ENCODE data around the gene PLXNA4. TPM values are rescaled to one million over a fixed set of nuclear protein-coding genes. Genes with fewer than 3 reads are reported as not detected.
A peak's percentile ranks its signal among the peaks of the same experiment; 100 is the strongest.

Gene PLXNA4
- total and polyA plus RNA-seq, 2 experiments from 2014 or later: 0.08 to 0.80 TPM

GRCh38 chr7:132533916-132534315, 42.4 kb downstream of the PLXNA4 start:
- H3K9me3 Mint-ChIP-seq: no peaks in the 10 kb centered on the region; the same call in 2 of the 3 replicates
- no peaks in the 10 kb centered on the region for H3K36me3 Mint-ChIP-seq (ENCODE audit: low read depth)
- H3K4me1 ChIP-seq (ENCODE audit: insufficient read depth): peaks cover 10% of the 10 kb centered on the region; the same call in 1 of the 2 replicates

More at GRCh38 chr7:132533916-132534315, 42.4 kb downstream of the PLXNA4 start:
- peaks cover 14% of the 10 kb centered on the region; the same call in 1 of the 2 replicates for H3K9me2 ChIP-seq (ENCODE audit: insufficient read depth)
- no peak for TF ChIP-seq JUNB (IDR thresholded peaks at IDR 0.05; ENCODE audit: unreplicated experiment)
- no peak for TF ChIP-seq EZH2phosphoT487 (IDR thresholded peaks at IDR 0.05; ENCODE audit: unreplicated experiment)
- no peak for TF ChIP-seq ETS1 (IDR thresholded peaks at IDR 0.05)
- TF ChIP-seq EZH2 (IDR thresholded peaks at IDR 0.05; ENCODE audit: low read depth, unreplicated experiment): no peak
- no peak for TF ChIP-seq ZNF331 (CRISPR knock-in tag; IDR thresholded peaks at IDR 0.05; ENCODE audit: low read depth)
- TF ChIP-seq, protein P1, sequence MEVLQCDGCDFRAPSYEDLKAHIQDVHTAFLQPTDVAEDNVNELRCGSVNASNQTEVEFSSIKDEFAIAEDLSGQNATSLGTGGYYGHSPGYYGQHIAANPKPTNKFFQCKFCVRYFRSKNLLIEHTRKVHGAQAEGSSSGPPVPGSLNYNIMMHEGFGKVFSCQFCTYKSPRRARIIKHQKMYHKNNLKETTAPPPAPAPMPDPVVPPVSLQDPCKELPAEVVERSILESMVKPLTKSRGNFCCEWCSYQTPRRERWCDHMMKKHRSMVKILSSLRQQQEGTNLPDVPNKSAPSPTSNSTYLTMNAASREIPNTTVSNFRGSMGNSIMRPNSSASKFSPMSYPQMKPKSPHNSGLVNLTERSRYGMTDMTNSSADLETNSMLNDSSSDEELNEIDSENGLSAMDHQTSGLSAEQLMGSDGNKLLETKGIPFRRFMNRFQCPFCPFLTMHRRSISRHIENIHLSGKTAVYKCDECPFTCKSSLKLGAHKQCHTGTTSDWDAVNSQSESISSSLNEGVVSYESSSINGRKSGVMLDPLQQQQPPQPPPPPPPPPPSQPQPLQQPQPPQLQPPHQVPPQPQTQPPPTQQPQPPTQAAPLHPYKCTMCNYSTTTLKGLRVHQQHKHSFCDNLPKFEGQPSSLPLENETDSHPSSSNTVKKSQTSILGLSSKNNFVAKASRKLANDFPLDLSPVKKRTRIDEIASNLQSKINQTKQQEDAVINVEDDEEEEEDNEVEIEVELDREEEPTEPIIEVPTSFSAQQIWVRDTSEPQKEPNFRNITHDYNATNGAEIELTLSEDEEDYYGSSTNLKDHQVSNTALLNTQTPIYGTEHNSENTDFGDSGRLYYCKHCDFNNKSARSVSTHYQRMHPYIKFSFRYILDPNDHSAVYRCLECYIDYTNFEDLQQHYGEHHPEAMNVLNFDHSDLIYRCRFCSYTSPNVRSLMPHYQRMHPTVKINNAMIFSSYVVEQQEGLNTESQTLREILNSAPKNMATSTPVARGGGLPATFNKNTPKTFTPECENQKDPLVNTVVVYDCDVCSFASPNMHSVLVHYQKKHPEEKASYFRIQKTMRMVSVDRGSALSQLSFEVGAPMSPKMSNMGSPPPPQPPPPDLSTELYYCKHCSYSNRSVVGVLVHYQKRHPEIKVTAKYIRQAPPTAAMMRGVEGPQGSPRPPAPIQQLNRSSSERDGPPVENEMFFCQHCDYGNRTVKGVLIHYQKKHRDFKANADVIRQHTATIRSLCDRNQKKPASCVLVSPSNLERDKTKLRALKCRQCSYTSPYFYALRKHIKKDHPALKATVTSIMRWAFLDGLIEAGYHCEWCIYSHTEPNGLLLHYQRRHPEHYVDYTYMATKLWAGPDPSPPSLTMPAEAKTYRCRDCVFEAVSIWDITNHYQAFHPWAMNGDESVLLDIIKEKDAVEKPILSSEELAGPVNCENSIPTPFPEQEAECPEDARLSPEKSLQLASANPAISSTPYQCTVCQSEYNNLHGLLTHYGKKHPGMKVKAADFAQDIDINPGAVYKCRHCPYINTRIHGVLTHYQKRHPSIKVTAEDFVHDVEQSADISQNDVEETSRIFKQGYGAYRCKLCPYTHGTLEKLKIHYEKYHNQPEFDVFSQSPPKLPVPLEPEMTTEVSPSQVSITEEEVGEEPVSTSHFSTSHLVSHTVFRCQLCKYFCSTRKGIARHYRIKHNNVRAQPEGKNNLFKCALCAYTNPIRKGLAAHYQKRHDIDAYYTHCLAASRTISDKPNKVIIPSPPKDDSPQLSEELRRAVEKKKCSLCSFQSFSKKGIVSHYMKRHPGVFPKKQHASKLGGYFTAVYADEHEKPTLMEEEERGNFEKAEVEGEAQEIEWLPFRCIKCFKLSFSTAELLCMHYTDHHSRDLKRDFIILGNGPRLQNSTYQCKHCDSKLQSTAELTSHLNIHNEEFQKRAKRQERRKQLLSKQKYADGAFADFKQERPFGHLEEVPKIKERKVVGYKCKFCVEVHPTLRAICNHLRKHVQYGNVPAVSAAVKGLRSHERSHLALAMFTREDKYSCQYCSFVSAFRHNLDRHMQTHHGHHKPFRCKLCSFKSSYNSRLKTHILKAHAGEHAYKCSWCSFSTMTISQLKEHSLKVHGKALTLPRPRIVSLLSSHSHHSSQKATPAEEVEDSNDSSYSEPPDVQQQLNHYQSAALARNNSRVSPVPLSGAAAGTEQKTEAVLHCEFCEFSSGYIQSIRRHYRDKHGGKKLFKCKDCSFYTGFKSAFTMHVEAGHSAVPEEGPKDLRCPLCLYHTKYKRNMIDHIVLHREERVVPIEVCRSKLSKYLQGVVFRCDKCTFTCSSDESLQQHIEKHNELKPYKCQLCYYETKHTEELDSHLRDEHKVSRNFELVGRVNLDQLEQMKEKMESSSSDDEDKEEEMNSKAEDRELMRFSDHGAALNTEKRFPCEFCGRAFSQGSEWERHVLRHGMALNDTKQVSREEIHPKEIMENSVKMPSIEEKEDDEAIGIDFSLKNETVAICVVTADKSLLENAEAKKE (CRISPR knock-in tag; IDR thresholded peaks at IDR 0.05): no peak
- H3K4me3 ChIP-seq: no peak overlapping the region
- DNase-seq (ENCODE audit: low spot score): no peak
- H3F3A ChIP-seq (replicated peaks; ENCODE audit: low read depth): no peaks in the 10 kb centered on the region
- no peaks in the 10 kb centered on the region for H3K36me3 ChIP-seq (ENCODE audit: insufficient read depth)
- H3K27ac ChIP-seq (ENCODE audit: low read depth): no peak overlapping the region
- H4K20me1 ChIP-seq (replicated peaks; ENCODE audit: insufficient read depth): no peaks in the 10 kb centered on the region
- H3K79me2 ChIP-seq (replicated peaks; ENCODE audit: insufficient read depth): no peaks in the 10 kb centered on the region
- Mint-ChIP-seq H3K27ac (no peak overlapping the region), H3K4me3 (no peak overlapping the region), H3K27me3 (ENCODE audit: insufficient read depth, low read depth, poor library complexity) (peaks cover 2% of the 10 kb centered on the region), H3K4me1 (peaks cover 18% of the 10 kb centered on the region)
- H3K27me3 ChIP-seq (ENCODE audit: insufficient read depth): no peaks in the 10 kb centered on the region
- H2AFZ ChIP-seq: peak overlapping the region; percentile 86
- H3K4me2 ChIP-seq: no peak overlapping the region
- ATAC-seq: no peak

Data from GM23338 (cell line).